Neural cell (in vitro differentiated cells): ENCODE measurements around the gene CMTM8.

Experiments
- CTCF ChIP-seq: fragments of 450-650 bp; IDR thresholded peaks from 2 replicates; pipeline ENCODE4 v1.5.1; 2014; ENCODE audit warnings: antibody characterized with exemption, mild to moderate bottlenecking, moderate library complexity; ENCODE audit not compliant: poor library complexity, severe bottlenecking
- EP300 ChIP-seq: fragments of 450-650 bp; conservative IDR thresholded peaks from 2 replicates; pipeline ENCODE4 v1.6.1; 2014; ENCODE audit warnings: antibody characterized with exemption, mild to moderate bottlenecking, moderate library complexity; ENCODE audit not compliant: poor library complexity, severe bottlenecking
- EZH2 ChIP-seq: fragments of 200-600, 300-800 bp; shearing (Covaris generic), sonication (generic); IDR thresholded peaks from 2 replicates; pipeline ENCODE4 v1.6.1; 2014; ENCODE audit warnings: antibody characterized with exemption, low read length, borderline replicate concordance, mild to moderate bottlenecking; ENCODE audit not compliant: insufficient read depth, poor library complexity, severe bottlenecking
- MXI1 ChIP-seq: fragments of 450-650 bp; conservative IDR thresholded peaks from 2 replicates; pipeline ENCODE4 v1.6.1; 2014; ENCODE audit warnings: antibody characterized with exemption, mild to moderate bottlenecking; ENCODE audit not compliant: poor library complexity, severe bottlenecking
- POLR2AphosphoS5 ChIP-seq: IDR thresholded peaks from 2 replicates; pipeline ENCODE4 v1.6.1; 2012
- REST ChIP-seq: IDR thresholded peaks from 2 replicates; pipeline ENCODE4 v1.6.1; 2012; ENCODE audit warnings: borderline replicate concordance

GRCh38 chr3:32401556-32402081 lies 163.1 kb downstream of the CMTM8 start:
- no peak for TF ChIP-seq POLR2AphosphoS5
- TF ChIP-seq MXI1 = no peak
- no peak for TF ChIP-seq CTCF
- TF ChIP-seq EZH2 = no peak
- no peak for TF ChIP-seq REST
- no peak for TF ChIP-seq EP300
